SK-N-SH (cell line): ENCODE measurements around the gene IMPDH1. TPM values are rescaled to one million over a fixed set of nuclear protein-coding genes. Genes with fewer than 3 reads are reported as not detected.

Experiments
- CTCF ChIA-PET: fragments of 300-600, 350-600 bp; formaldehyde crosslinking; extraction: SDS; loops from one replicate; lab custom pipeline; 2021; lab: Yijun Ruan, JAX
- POLR2A ChIA-PET: fragments of 350-600 bp; sonication (Branson Sonifier 250); formaldehyde crosslinking; extraction: SDS; loops from one replicate; lab custom pipeline; 2020; ENCODE audit warnings: antibody characterized with exemption, inconsistent platforms; lab: Yijun Ruan, JAX
- DNase-seq: peaks from one replicate; pipeline ENCODE4 v3.0.0; 2012
- H2AFZ ChIP-seq: fragments of 200-600 bp; sonication (generic); 2 replicates; pipeline ENCODE4 v1.8.1; 2016; ENCODE audit warnings: antibody characterized with exemption, mild to moderate bottlenecking, low read depth
- H3F3A ChIP-seq: fragments of 200-600 bp; sonication (generic); replicated peaks from 2 replicates; pipeline ENCODE3; 2016; ENCODE audit warnings: antibody characterized with exemption, mild to moderate bottlenecking; ENCODE audit not compliant: insufficient read depth
- H3K27ac ChIP-seq, 2 experiments: fragments of 200-500 bp in 1 of 2; fragments of 200-600 bp in 1 of 2; sonication (Bioruptor generic) in 1 of 2; sonication (generic), shearing (Covaris generic) in 1 of 2; 2 replicates each; pipeline versions ENCODE4 v1.5.1 to v1.6.1; 2014 to 2016; ENCODE audit warnings: low read depth in 2 of 2, inconsistent platforms in 1 of 2, low read length in 1 of 2, mild to moderate bottlenecking in 1 of 2, mixed read lengths in 1 of 2
- H3K27me3 ChIP-seq: fragments of 200-600 bp; sonication (generic), shearing (Covaris generic); 2 replicates; pipeline ENCODE4 v1.6.1; 2016; ENCODE audit warnings: mixed run types; ENCODE audit not compliant: insufficient read depth
- H3K36me3 ChIP-seq, 2 experiments: fragments of 200-500 bp in 1 of 2; fragments of 200-600 bp in 1 of 2; sonication (Bioruptor generic) in 1 of 2; sonication (generic) in 1 of 2; replicated peaks in 1 of 2; 2 replicates each; pipeline versions ENCODE3 to v1.5.1; 2014 to 2016; ENCODE audit warnings: low read length in 1 of 2, mild to moderate bottlenecking in 1 of 2; ENCODE audit not compliant: insufficient read depth in 2 of 2, control insufficient read depth in 1 of 2
- H3K4me1 ChIP-seq, 2 experiments: fragments of 200-500 bp in 1 of 2; fragments of 200-600 bp in 1 of 2; sonication (Bioruptor generic) in 1 of 2; sonication (generic), shearing (Covaris generic) in 1 of 2; 2 replicates each; pipeline versions ENCODE4 v1.5.1 to v1.6.1; 2014 to 2016; ENCODE audit warnings: low read depth in 1 of 2, low read length in 1 of 2, mixed run types in 1 of 2; ENCODE audit not compliant: insufficient read depth in 2 of 2, control insufficient read depth in 1 of 2
- H3K4me2 ChIP-seq: fragments of 200-600 bp; sonication (generic), shearing (Covaris generic); 2 replicates; pipeline ENCODE4 v1.6.1; 2017; ENCODE audit warnings: mixed run types
- H3K4me3 ChIP-seq, 2 experiments: fragments of 200-500 bp in 1 of 2; fragments of 200-600 bp in 1 of 2; sonication (Bioruptor generic) in 1 of 2; sonication (generic), shearing (Covaris generic) in 1 of 2; 2 replicates each; pipeline versions ENCODE4 v1.5.1 to v1.8.1; 2014 to 2016; ENCODE audit warnings: low read depth in 2 of 2, inconsistent platforms in 1 of 2, low read length in 1 of 2, mild to moderate bottlenecking in 1 of 2, mixed read lengths in 1 of 2, moderate library complexity in 1 of 2
- H3K79me2 ChIP-seq: fragments of 200-600 bp; sonication (generic); 2 replicates; pipeline ENCODE4 v1.8.1; 2017; ENCODE audit warnings: mild to moderate bottlenecking; ENCODE audit not compliant: insufficient read depth
- H3K9ac ChIP-seq: fragments of 200-600 bp; sonication (generic); 2 replicates; pipeline ENCODE4 v1.6.1; 2017; ENCODE audit warnings: mixed run types
- H3K9me2 ChIP-seq: fragments of 200-600 bp; sonication (generic); 2 replicates; pipeline ENCODE4 v1.6.1; 2017; ENCODE audit warnings: mixed run types
- H3K9me3 ChIP-seq: fragments of 200-600 bp; sonication (generic); 2 replicates; pipeline ENCODE4 v1.6.1; 2017; ENCODE audit warnings: mixed run types, mild to moderate bottlenecking, moderate library complexity
- H4K20me1 ChIP-seq: fragments of 200-600 bp; sonication (generic); 2 replicates; pipeline ENCODE4 v1.6.1; 2017; ENCODE audit warnings: mild to moderate bottlenecking, mixed run types; ENCODE audit not compliant: insufficient read depth
- CHD2 ChIP-seq: fragments of 150-350 bp; IDR thresholded peaks from 2 replicates; pipeline ENCODE4 v1.6.1; 2018; ENCODE audit warnings: low read length; ENCODE audit not compliant: partially characterized antibody
- EZH2phosphoT487 ChIP-seq: fragments of 200-600 bp; sonication (generic); IDR thresholded peaks from 2 replicates; pipeline ENCODE4 v1.6.1; 2017; ENCODE audit warnings: low read depth, mixed run types, mild to moderate bottlenecking, antibody characterized with exemption, moderate library complexity, borderline replicate concordance
- FOXM1 ChIP-seq: IDR thresholded peaks from 2 replicates; pipeline ENCODE4 v1.4.0; 2012; ENCODE audit warnings: low read depth, mild to moderate bottlenecking
- GABPA ChIP-seq: IDR thresholded peaks from 2 replicates; pipeline ENCODE4 v1.4.0; 2012; ENCODE audit warnings: low read depth, mild to moderate bottlenecking
- NRF1 ChIP-seq: IDR thresholded peaks from 2 replicates; pipeline ENCODE4 v1.6.1; 2012; ENCODE audit warnings: low read depth, mild to moderate bottlenecking, low read length
- RAD21 ChIP-seq: IDR thresholded peaks from 2 replicates; pipeline ENCODE4 v1.6.1; 2012; ENCODE audit warnings: mild to moderate bottlenecking, low read length
- RFX5 ChIP-seq: IDR thresholded peaks from 2 replicates; pipeline ENCODE4 v1.6.1; 2012; ENCODE audit warnings: mild to moderate bottlenecking, improper control_type of control experiment, low read length
- SIN3A ChIP-seq: IDR thresholded peaks from 2 replicates; pipeline ENCODE4 v1.6.1; 2012; ENCODE audit warnings: low read depth, mild to moderate bottlenecking, low read length, moderate library complexity, borderline replicate concordance
- TCF12 ChIP-seq: IDR thresholded peaks from 2 replicates; pipeline ENCODE4 v1.4.0; 2012
- YY1 ChIP-seq: IDR thresholded peaks from 2 replicates; pipeline ENCODE4 v1.4.0; 2012; ENCODE audit warnings: low read depth, mild to moderate bottlenecking
- WGBS: methylation state at CpG from one replicate; pipeline ENCODE4 v1.1.6; 2017; ENCODE audit warnings: low lambda C conversion rate; 5-methylcytosine and 5-hydroxymethylcytosine counted together
- polyA plus RNA-seq, 3 experiments: library from polyadenylated mRNA; depleted of rRNA; stranded (reverse); fragments of >200 nt; gene quantifications; 2 replicates each; pipeline ENCODE4 v1.2.3, GENCODE V29; 2012
- TF ChIP-seq, protein P1 (sequence below): IDR thresholded peaks from 2 replicates; pipeline ENCODE4 v1.6.1; 2012; ENCODE audit warnings: mild to moderate bottlenecking, low read depth, low read length, moderate library complexity
- TF ChIP-seq, protein P2 (sequence below): fragments of 200-600 bp; sonication (generic); IDR thresholded peaks from 2 replicates; pipeline ENCODE4 v1.6.1; 2017; ENCODE audit warnings: antibody characterized with exemption, mild to moderate bottlenecking, moderate library complexity
- TF ChIP-seq, protein P3 (sequence below): fragments of 150-350 bp; IDR thresholded peaks from 2 replicates; pipeline ENCODE4 v1.6.1; 2016; ENCODE audit warnings: mild to moderate bottlenecking, low read depth, low read length
- TF ChIP-seq, protein P4 (sequence below): IDR thresholded peaks from 2 replicates; pipeline ENCODE4 v1.4.0; 2012; ENCODE audit warnings: low read depth

IMPDH1 gene
- polyA plus RNA-seq, 1 of the 3 experiments (the other 2 are of a cell fraction): 80.4 TPM

DNA sequence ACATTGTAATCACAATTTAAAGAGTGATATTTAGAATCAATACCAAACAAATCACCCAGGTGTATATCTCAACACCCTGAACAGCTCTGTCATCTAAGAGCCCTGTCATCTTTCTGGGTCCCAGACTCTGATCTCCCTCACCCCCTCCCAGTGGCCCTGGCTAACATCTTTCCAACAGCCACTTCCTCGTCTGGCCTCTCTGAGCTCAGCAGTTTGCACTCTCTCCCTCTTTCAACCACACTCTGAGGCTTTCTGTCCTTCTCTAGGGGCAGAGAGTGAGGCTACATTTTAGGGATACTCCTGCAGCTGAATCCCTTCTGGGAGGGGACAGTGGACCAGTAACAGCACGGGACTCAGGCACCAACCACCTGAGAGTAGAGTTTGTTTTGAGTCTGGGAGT is 31.1 kb downstream of the IMPDH1 start:
- Histone ChIP-seq H3K4me1 (peaks cover 0 to 25% of the 10 kb centered on the region in 2 experiments; a peak in 1 of 4 replicates), H3K9me3 (no peaks in the 10 kb centered on the region), H3K79me2 (no peaks in the 10 kb centered on the region), H2AFZ (no peak overlapping the region), H3K27me3 (peaks cover 9% of the 10 kb centered on the region; the same call in 1 of the 2 replicates), H3F3A (peaks cover 3% of the 10 kb centered on the region), H3K27ac (peak overlapping the region in 1 of 2 experiments; percentile 64; a peak in 2 of 4 replicates), H3K4me3 (no peak overlapping the region), H4K20me1 (no peaks in the 10 kb centered on the region)
- WGBS: 43% methylated on average over 2 of the region's 2 CpGs
- DNase-seq: peak; percentile 59
- POLR2A ChIA-PET: interaction anchor here (0.5 to 1.6 kb wide), 5 partner anchors 8 to 36 kb away, joined by 3 to 6 read pairs (median 3); no protein-coding TSS in a partner anchor
- TF ChIP-seq RFX5 (no peak), EZH2phosphoT487 (no peak), CHD2 (no peak), SIN3A (no peak), FOXM1 (no peak), NRF1 (no peak), YY1 (no peak), GABPA (no peak), RAD21 (no peak), TCF12 (no peak)
- TF ChIP-seq, protein P1, sequence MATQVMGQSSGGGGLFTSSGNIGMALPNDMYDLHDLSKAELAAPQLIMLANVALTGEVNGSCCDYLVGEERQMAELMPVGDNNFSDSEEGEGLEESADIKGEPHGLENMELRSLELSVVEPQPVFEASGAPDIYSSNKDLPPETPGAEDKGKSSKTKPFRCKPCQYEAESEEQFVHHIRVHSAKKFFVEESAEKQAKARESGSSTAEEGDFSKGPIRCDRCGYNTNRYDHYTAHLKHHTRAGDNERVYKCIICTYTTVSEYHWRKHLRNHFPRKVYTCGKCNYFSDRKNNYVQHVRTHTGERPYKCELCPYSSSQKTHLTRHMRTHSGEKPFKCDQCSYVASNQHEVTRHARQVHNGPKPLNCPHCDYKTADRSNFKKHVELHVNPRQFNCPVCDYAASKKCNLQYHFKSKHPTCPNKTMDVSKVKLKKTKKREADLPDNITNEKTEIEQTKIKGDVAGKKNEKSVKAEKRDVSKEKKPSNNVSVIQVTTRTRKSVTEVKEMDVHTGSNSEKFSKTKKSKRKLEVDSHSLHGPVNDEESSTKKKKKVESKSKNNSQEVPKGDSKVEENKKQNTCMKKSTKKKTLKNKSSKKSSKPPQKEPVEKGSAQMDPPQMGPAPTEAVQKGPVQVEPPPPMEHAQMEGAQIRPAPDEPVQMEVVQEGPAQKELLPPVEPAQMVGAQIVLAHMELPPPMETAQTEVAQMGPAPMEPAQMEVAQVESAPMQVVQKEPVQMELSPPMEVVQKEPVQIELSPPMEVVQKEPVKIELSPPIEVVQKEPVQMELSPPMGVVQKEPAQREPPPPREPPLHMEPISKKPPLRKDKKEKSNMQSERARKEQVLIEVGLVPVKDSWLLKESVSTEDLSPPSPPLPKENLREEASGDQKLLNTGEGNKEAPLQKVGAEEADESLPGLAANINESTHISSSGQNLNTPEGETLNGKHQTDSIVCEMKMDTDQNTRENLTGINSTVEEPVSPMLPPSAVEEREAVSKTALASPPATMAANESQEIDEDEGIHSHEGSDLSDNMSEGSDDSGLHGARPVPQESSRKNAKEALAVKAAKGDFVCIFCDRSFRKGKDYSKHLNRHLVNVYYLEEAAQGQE: no peak
- TF ChIP-seq, protein P2, sequence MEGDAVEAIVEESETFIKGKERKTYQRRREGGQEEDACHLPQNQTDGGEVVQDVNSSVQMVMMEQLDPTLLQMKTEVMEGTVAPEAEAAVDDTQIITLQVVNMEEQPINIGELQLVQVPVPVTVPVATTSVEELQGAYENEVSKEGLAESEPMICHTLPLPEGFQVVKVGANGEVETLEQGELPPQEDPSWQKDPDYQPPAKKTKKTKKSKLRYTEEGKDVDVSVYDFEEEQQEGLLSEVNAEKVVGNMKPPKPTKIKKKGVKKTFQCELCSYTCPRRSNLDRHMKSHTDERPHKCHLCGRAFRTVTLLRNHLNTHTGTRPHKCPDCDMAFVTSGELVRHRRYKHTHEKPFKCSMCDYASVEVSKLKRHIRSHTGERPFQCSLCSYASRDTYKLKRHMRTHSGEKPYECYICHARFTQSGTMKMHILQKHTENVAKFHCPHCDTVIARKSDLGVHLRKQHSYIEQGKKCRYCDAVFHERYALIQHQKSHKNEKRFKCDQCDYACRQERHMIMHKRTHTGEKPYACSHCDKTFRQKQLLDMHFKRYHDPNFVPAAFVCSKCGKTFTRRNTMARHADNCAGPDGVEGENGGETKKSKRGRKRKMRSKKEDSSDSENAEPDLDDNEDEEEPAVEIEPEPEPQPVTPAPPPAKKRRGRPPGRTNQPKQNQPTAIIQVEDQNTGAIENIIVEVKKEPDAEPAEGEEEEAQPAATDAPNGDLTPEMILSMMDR: no peak
- TF ChIP-seq, protein P3, sequence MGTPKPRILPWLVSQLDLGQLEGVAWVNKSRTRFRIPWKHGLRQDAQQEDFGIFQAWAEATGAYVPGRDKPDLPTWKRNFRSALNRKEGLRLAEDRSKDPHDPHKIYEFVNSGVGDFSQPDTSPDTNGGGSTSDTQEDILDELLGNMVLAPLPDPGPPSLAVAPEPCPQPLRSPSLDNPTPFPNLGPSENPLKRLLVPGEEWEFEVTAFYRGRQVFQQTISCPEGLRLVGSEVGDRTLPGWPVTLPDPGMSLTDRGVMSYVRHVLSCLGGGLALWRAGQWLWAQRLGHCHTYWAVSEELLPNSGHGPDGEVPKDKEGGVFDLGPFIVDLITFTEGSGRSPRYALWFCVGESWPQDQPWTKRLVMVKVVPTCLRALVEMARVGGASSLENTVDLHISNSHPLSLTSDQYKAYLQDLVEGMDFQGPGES: no peak
- TF ChIP-seq, protein P4, sequence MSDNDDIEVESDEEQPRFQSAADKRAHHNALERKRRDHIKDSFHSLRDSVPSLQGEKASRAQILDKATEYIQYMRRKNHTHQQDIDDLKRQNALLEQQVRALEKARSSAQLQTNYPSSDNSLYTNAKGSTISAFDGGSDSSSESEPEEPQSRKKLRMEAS: no peak
- TF ChIP-seq, all 33 proteins: peak for 0
- CTCF ChIA-PET: interaction anchor here (0.6 to 50.3 kb wide), 6 partner anchors 10 to 1703 kb away, joined by 3 to 1901 read pairs (median 282); partner anchors contain the start of genes IMPDH1, PRRT4 and RBM28
- Histone ChIP-seq H3K4me2 (no peak overlapping the region), H3K36me3 (no peaks in the 10 kb centered on the region), H3K9me2 (no peaks in the 10 kb centered on the region), H3K9ac (no peak overlapping the region)
